AG04450 (cell line): ENCODE data around the gene NANOGP8. TPM values are rescaled to one million over a fixed set of nuclear protein-coding genes. Genes with fewer than 3 reads are reported as not detected.
"Not testable (repeated sequence)": the region's sequence is repeated elsewhere in the genome, so short reads cannot be mapped to it uniquely, and the experiment has no call there.

Experiments
- CTCF ChIA-PET: fragments of 300-600, 350-600 bp; formaldehyde crosslinking; extraction: SDS; loops from one replicate; lab custom pipeline; 2022; ENCODE audit warnings: antibody characterized with exemption, inconsistent platforms; lab: Charles Lee
- POLR2A ChIA-PET: fragments of 350-600 bp; formaldehyde crosslinking; extraction: SDS; loops from one replicate; lab custom pipeline; 2021; ENCODE audit warnings: antibody characterized with exemption, inconsistent platforms; lab: Yijun Ruan, JAX
- DNase-seq: peaks from one replicate; pipeline ENCODE4 v3.0.0-alpha.2; 2011; ENCODE audit warnings: low read depth, low spot score
- H3K27ac ChIP-seq: one replicate; pipeline ENCODE4 v1.5.1; 2012; ENCODE audit warnings: low read depth, low read length, control low read depth
- H3K27me3 ChIP-seq: one replicate; pipeline ENCODE4 v1.6.0; 2012; ENCODE audit warnings: low read length; ENCODE audit not compliant: control insufficient read depth, insufficient read depth
- H3K4me3 ChIP-seq: 2 replicates; pipeline ENCODE4 v1.5.1; 2011; ENCODE audit warnings: mild to moderate bottlenecking, low read depth, low read length, control low read depth
- H3K9me3 ChIP-seq: 2 replicates; pipeline ENCODE4 v1.5.1; 2012; ENCODE audit warnings: low read length; ENCODE audit not compliant: control insufficient read depth, insufficient read depth
- polyA minus RNA-seq: library from RNA; depleted of rRNA, polyadenylated mRNA; stranded (reverse); fragments of >200 nt; gene quantifications from 2 replicates; pipeline ENCODE4 v1.2.3, GENCODE V29; 2011; rRNA and poly(A)+ RNA removed
- polyA plus RNA-seq: library from polyadenylated mRNA; depleted of rRNA; stranded (reverse); fragments of >200 nt; gene quantifications from 2 replicates; pipeline ENCODE4 v1.2.3, GENCODE V29; 2011; rRNA removed
- TF ChIP-seq, protein P1 (sequence below): IDR thresholded peaks from 2 replicates; pipeline ENCODE4 v1.5.1; 2011; ENCODE audit warnings: low read depth, low read length, control low read depth, inconsistent platforms

NANOGP8 gene, protein sequence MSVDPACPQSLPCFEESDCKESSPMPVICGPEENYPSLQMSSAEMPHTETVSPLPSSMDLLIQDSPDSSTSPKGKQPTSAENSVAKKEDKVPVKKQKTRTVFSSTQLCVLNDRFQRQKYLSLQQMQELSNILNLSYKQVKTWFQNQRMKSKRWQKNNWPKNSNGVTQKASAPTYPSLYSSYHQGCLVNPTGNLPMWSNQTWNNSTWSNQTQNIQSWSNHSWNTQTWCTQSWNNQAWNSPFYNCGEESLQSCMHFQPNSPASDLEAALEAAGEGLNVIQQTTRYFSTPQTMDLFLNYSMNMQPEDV
- 0.11 and 0.15 TPM in 2 replicates for polyA plus RNA-seq
- polyA minus RNA-seq = 0.30 and 0.69 TPM in 2 replicates

DNA sequence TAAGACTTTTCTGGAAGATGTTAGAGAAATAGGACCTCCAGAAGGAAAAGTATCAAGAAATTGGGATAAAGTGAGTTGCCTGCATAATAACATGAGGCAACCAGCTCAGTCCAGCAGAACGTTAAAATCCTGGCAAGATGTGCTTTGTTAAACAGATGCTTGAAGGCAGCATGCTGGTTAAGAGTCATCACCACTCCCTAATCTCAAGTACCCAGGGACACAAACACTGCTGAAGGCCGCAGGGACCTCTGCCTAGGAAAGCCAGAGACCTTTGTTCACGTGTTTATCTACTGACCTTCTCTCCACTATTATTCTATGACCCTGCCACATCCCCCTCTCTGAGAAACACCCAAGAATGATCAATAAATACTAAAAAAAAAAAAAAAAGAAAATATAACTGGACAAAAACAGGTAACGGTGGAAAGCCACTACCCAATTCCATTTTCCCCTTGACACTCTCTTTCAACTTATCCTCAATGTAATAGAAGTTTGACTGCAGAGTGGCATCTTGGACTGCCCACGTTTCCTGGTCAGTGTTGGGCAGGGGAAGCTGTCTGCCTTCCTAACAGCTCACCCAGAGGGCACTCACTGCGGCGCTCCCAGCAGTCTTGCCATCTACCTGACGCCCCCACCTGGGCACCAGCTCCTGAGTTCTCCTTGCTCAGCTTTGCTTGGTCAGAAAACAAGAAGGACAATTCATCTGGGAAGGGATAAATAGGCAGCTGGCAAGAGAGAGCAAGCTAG, at the start of gene NANOGP8:
Gene NANOGP8, minus strand, starts transcription at position 120 of the 744 bp plus-strand sequence. CDS start 185 bp downstream, outside the sequence.
- H3K27me3 ChIP-seq, H3K4me3 ChIP-seq, DNase-seq, POLR2A ChIA-PET, H3K27ac ChIP-seq: not testable (repeated sequence)
- CTCF ChIA-PET = interaction anchor here (1.6 kb wide), 1 partner anchor 359 kb away, joined by 5 read pairs; no protein-coding TSS in a partner anchor
- H3K9me3 ChIP-seq = peaks cover 16% of the 10 kb centered on the region

DNA sequence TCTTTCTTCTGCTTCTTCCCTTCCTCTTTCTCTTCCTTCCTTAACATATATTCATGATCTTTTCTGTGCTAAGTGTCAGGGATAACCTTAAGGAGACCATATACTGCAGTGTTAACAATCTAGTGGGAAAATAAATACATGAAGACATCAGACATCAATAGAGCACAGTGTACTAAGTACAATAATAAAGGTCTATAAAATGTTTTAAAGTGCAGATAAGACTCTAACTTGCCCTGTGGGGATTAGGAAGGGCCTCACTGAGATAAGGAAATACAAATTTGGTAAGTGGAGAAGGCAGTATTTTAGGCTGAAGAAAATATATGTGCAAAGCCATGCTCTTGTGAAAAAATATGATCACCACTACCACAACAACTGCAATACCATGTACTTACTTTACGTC, 49.2 kb upstream of the NANOGP8 start:
- TF ChIP-seq, protein P1, sequence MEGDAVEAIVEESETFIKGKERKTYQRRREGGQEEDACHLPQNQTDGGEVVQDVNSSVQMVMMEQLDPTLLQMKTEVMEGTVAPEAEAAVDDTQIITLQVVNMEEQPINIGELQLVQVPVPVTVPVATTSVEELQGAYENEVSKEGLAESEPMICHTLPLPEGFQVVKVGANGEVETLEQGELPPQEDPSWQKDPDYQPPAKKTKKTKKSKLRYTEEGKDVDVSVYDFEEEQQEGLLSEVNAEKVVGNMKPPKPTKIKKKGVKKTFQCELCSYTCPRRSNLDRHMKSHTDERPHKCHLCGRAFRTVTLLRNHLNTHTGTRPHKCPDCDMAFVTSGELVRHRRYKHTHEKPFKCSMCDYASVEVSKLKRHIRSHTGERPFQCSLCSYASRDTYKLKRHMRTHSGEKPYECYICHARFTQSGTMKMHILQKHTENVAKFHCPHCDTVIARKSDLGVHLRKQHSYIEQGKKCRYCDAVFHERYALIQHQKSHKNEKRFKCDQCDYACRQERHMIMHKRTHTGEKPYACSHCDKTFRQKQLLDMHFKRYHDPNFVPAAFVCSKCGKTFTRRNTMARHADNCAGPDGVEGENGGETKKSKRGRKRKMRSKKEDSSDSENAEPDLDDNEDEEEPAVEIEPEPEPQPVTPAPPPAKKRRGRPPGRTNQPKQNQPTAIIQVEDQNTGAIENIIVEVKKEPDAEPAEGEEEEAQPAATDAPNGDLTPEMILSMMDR = no peak
- H3K9me3 ChIP-seq = no peaks in the 10 kb centered on the region
- CTCF ChIA-PET = no interaction called here
- no peak overlapping the region for H3K27ac ChIP-seq
- DNase-seq = no peak
- H3K4me3 ChIP-seq = no peak overlapping the region
- POLR2A ChIA-PET = no interaction called here
- no peaks in the 10 kb centered on the region for H3K27me3 ChIP-seq

DNA sequence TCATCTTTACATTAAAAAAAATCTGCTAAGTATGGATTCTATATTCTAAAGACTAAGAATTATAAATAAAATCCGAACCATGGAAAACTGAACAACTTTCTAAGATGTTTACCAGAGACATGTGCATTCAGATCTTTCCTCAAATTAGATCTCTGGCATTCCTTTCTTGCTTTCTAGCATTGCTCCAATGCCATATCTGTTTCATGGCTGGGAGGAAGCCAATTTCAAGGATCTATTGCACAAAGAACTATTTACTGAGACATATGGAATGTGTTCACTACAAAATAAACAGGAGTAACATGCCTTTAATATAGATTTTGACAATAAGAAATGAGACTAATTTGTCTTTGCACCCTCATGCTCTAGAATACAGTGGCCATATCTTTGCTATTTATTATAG, 45.1 kb upstream of the NANOGP8 start:
- CTCF ChIA-PET = interaction anchor here (0.6 kb wide), 1 partner anchor 85 kb away, joined by 3 read pairs; no protein-coding TSS in a partner anchor
- DNase-seq = no peak
- Histone ChIP-seq H3K27me3 (no peaks in the 10 kb centered on the region), H3K4me3 (no peak overlapping the region), H3K27ac (no peak overlapping the region), H3K9me3 (no peaks in the 10 kb centered on the region)
- TF ChIP-seq, protein P1 = no peak
- POLR2A ChIA-PET = no interaction called here

DNA sequence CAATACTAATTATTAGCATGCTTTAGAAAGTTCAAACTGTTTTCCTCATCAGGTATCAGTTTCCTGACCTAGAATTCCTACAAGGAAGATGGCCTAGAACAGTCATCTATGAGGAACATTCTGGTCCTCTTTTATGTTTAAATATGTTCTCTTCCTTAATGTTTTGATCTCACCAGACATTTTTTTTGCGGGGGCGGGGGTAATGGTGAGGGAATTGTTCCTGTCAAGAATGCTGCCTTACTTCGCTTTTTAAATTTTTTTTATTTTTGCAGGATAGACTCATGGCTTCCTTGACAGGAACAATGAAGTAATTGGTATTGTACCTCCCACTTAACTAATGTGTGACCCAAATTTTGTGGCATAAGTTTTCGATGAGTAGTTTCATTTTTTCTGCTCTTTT, 44.3 kb upstream of the NANOGP8 start:
- H3K27me3 ChIP-seq = no peaks in the 10 kb centered on the region
- no peaks in the 10 kb centered on the region for H3K9me3 ChIP-seq
- CTCF ChIA-PET = no interaction called here
- DNase-seq = no peak
- H3K27ac ChIP-seq = no peak overlapping the region
- TF ChIP-seq, protein P1 = no peak
- POLR2A ChIA-PET = no interaction called here
- H3K4me3 ChIP-seq = no peak overlapping the region

DNA sequence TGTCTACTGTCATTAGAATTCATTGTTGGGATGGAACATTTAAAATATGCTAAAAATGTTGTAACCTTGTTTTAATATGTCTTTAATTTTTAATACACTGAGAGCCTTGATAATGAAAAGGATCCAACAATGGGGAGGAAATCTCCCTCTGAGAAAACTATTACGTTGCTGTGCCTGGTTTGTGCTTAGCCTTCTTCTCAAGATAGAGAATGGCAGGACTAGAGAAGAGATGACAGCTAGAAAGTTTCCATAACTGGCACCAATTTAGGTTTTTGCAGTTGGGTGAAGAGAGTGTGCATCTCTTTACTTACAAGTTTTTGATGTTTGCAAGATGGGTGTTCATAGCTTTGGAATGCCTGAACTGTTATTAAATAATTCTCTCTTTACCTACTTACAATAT, 42.6 kb upstream of the NANOGP8 start:
- no peak overlapping the region for H3K27ac ChIP-seq
- DNase-seq = no peak
- no peak overlapping the region for H3K4me3 ChIP-seq
- H3K27me3 ChIP-seq = no peaks in the 10 kb centered on the region
- ChIA-PET POLR2A (no interaction called here), CTCF (no interaction called here)
- no peaks in the 10 kb centered on the region for H3K9me3 ChIP-seq
- TF ChIP-seq, protein P1 = no peak
